RKO (cell line): ENCODE results near the gene CHEK1.

Experiments
- DNase-seq: peaks from one replicate; pipeline ENCODE4 v3.0.0-alpha.2; 2016; ENCODE audit warnings: low spot score

The CHEK1 gene

GRCh38 chr11:125626288-125626950 lies 1.5 kb downstream of the CHEK1 start:
- peak; percentile 91 for DNase-seq

- DNase-seq: no peak
These were observed 2.4 kb downstream of the CHEK1 start for GRCh38 chr11:125627236-125627910.

- DNase-seq: no peak
These were observed 12.9 kb downstream of the CHEK1 start for GRCh38 chr11:125637840-125638239.

- no peak for DNase-seq
These were observed 13.4 kb downstream of the CHEK1 start for GRCh38 chr11:125638315-125638714.

GRCh38 chr11:125645871-125646270 lies 20.9 kb downstream of the CHEK1 start:
- no peak for DNase-seq

- DNase-seq: no peak
These were observed 24.7 kb downstream of the CHEK1 start for GRCh38 chr11:125649465-125650166.

GRCh38 chr11:125662689-125663088 lies 37.7 kb downstream of the CHEK1 start:
- DNase-seq: no peak

- DNase-seq: no peak
These were observed 38.9 kb downstream of the CHEK1 start for GRCh38 chr11:125663910-125664309.

- no peak for DNase-seq
These were observed 42.2 kb downstream of the CHEK1 start for GRCh38 chr11:125667151-125667550.

- no peak for DNase-seq
These were observed 45.2 kb downstream of the CHEK1 start for GRCh38 chr11:125670172-125670571.

- DNase-seq: no peak
These were observed 46.6 kb downstream of the CHEK1 start for GRCh38 chr11:125671561-125671960.

- no peak for DNase-seq
These were observed 49.2 kb downstream of the CHEK1 start for GRCh38 chr11:125674210-125674609.

- DNase-seq: no peak
These were observed 50.2 kb downstream of the CHEK1 start for GRCh38 chr11:125675196-125675595.

GRCh38 chr11:125679397-125679796 lies 54.4 kb downstream of the CHEK1 start:
- DNase-seq: peak; percentile 45

- DNase-seq: no peak
These were observed 54.9 kb downstream of the CHEK1 start for GRCh38 chr11:125679837-125680236.

- DNase-seq: no peak
These were observed 55.8 kb downstream of the CHEK1 start, which contains the start of gene ACRV1 for GRCh38 chr11:125680747-125681146. Gene ACRV1 (minus strand): TSS chr11:125680847. CDS start chr11:125680780, 67 bp downstream.

- no peak for DNase-seq
These were observed 60.3 kb downstream of the CHEK1 start for GRCh38 chr11:125685228-125685627.

- DNase-seq: no peak
These were observed 63.1 kb downstream of the CHEK1 start for GRCh38 chr11:125688066-125688465.

GRCh38 chr11:125688632-125689031 lies 63.7 kb downstream of the CHEK1 start:
- DNase-seq: no peak

GRCh38 chr11:125689274-125689859 lies 64.4 kb downstream of the CHEK1 start:
- DNase-seq: no peak

GRCh38 chr11:125690006-125690405 lies 65.0 kb downstream of the CHEK1 start:
- DNase-seq: no peak

GRCh38 chr11:125692887-125693286 lies 67.9 kb downstream of the CHEK1 start:
- DNase-seq: no peak

- DNase-seq: no peak
These were observed 70.0 kb downstream of the CHEK1 start for GRCh38 chr11:125694951-125695350.
